Tibial artery (tissue), 4 donors: Measurements from ENCODE around the gene TEX36.

Experiments
- DNase-seq, 2 donors: peaks; one replicate each; pipeline ENCODE4 v3.0.0-alpha.2; 2019
- H3K27ac ChIP-seq, 2 donors: fragments of 200-600 bp; sonication (generic) in 1 of 2; 1 replicate in 1 of 2; 2 replicates in 1 of 2; pipeline ENCODE4 v1.5.1; 2018 to 2019; ENCODE audit warnings: mild to moderate bottlenecking in 1 of 2
- H3K27me3 ChIP-seq, 2 donors: fragments of 200-600 bp; sonication (generic) in 1 of 2; one replicate each; pipeline versions ENCODE4 v1.5.1 to v1.6.0; 2016 to 2019
- H3K36me3 ChIP-seq, 3 donors: fragments of 200-600 bp; sonication (generic) in 2 of 3; one replicate each; pipeline ENCODE4 v1.5.1; 2016 to 2019; ENCODE audit warnings: mild to moderate bottlenecking in 2 of 3
- H3K4me1 ChIP-seq, 4 donors: fragments of 200-600 bp; sonication (generic) in 2 of 4; 1 replicate in 3 of 4; 2 replicates in 1 of 4; pipeline ENCODE4 v1.5.1; 2016 to 2019
- H3K4me3 ChIP-seq, 2 donors: fragments of 200-600 bp; sonication (generic) in 1 of 2; 1 replicate in 1 of 2; 2 replicates in 1 of 2; pipeline ENCODE4 v1.5.1; 2018 to 2019; ENCODE audit warnings: mild to moderate bottlenecking in 2 of 2
- H3K9me3 ChIP-seq, 3 donors: fragments of 200-600 bp; sonication (generic) in 1 of 3; one replicate each; pipeline ENCODE4 v1.5.1; 2016 to 2019
- intact Hi-C: fragments of 100-400 bp; cut with DNase I; formaldehyde crosslinking; loops from one replicate; pipeline ENCODE4 v1.15.0; 2023; ENCODE audit warnings: low total_unique reads
- TF ChIP-seq, protein P1 (sequence below), 2 experiments: fragments of 200-600 bp in 1 of 2; fragments of 450-650 bp in 1 of 2; IDR thresholded peaks; one replicate each; pipeline ENCODE4 v1.5.1; 2017 to 2019; ENCODE audit warnings: antibody characterized with exemption in 2 of 2, mild to moderate bottlenecking in 1 of 2, moderate library complexity in 1 of 2

TEX36 gene, protein sequence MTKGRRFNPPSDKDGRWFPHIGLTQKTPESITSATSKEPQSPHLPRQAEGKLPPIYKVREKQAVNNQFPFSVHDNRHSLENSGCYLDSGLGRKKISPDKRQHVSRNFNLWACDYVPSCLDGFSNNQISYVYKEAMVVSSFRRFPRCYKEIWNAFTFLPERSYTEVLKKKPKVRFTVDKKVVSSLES

DNA sequence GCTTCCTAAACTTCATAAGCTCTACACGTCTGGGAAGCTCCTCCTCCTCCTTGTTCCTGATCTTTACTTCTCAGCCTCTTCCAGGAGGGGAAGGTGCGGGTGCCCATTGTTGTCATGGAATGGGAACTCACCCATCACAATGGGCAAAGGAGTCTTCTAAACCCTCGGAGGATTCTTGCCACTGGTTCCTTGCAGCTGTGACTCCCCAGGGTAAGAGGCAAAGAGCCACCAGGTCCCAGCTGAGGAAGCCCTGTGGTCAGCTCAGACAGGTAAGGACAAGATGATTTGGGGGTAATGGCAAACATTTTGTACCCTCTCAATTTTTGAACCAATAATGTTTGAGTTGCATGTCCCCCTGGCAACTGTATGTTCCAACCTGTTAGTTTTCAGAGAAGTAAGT, at the start of gene TEX36:
Gene TEX36 (minus strand): TSS at position 101 of the 400 bp plus-strand sequence. CDS start 174 bp downstream, outside the sequence.
- intact Hi-C loops: no loop called here
- no peaks in the 10 kb centered on the region for H3K4me1 ChIP-seq
- no peak for DNase-seq
- H3K27me3 ChIP-seq: peaks cover 0 to 18% of the 10 kb centered on the region in 2 donors
- H3K27ac ChIP-seq: no peak within 1 kb of the TSS
- H3K9me3 ChIP-seq: peaks cover 0 to 3% (median 0%) of the 10 kb centered on the region in 3 donors
- no peak within 1 kb of the TSS for H3K4me3 ChIP-seq
- H3K36me3 ChIP-seq: no peaks in the 10 kb centered on the region
- TF ChIP-seq, protein P1, sequence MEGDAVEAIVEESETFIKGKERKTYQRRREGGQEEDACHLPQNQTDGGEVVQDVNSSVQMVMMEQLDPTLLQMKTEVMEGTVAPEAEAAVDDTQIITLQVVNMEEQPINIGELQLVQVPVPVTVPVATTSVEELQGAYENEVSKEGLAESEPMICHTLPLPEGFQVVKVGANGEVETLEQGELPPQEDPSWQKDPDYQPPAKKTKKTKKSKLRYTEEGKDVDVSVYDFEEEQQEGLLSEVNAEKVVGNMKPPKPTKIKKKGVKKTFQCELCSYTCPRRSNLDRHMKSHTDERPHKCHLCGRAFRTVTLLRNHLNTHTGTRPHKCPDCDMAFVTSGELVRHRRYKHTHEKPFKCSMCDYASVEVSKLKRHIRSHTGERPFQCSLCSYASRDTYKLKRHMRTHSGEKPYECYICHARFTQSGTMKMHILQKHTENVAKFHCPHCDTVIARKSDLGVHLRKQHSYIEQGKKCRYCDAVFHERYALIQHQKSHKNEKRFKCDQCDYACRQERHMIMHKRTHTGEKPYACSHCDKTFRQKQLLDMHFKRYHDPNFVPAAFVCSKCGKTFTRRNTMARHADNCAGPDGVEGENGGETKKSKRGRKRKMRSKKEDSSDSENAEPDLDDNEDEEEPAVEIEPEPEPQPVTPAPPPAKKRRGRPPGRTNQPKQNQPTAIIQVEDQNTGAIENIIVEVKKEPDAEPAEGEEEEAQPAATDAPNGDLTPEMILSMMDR (IDR thresholded peaks at IDR 0.05): no peak

DNA sequence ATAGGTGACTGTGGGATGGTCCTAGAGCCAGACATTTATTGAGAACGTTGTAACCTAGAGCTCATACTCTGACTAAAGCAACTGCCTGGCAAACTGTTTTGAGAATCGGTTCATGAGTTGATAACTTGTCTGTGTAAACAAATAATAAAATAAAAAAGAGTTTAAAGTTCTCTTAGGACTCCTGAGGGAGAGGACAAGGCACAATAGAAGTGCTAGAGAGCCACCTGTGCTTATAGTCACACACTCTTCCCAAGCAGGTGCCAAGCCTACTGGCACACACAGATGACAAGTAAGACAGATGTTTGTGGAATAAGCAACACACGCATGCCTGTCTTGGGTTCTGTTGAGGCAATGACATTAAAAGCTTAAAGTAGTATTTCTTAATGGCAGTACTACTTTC, 44.5 kb upstream of the TEX36 start:
- no peak for DNase-seq
- no peaks in the 10 kb centered on the region for H3K4me1 ChIP-seq
- no peaks in the 10 kb centered on the region for H3K27me3 ChIP-seq
- peaks cover 89 to 98% (median 91%) of the 10 kb centered on the region in 3 donors for H3K36me3 ChIP-seq
- no peak overlapping the region for H3K27ac ChIP-seq
- no peak overlapping the region for H3K4me3 ChIP-seq
- intact Hi-C loops: loop anchor here (10.0 kb wide), 1 partner anchor 97 kb away; the partner anchor contains the start of genes BCCIP and UROS
- TF ChIP-seq, protein P1 (IDR thresholded peaks at IDR 0.05): no peak
- no peaks in the 10 kb centered on the region for H3K9me3 ChIP-seq

DNA sequence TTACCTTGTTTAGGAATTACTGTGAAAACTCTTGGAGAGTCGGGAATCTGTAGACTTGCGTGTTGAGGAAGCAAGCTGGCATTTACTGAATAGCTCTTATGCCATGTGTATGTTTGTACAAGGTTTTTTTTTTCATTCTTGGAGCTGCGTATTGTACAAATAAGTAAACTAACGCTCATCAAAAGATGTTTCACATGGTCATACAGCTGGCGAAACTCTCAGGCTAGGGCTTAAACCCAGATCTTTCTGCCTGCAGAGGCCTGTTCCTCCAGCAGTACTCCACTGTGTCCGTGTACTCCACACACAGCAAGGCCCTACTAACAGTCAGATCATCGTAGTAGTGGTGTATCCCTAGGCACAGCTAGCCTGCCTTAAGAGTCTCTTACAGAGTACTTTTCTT, 44.0 kb upstream of the TEX36 start:
- TF ChIP-seq, protein P1 (IDR thresholded peaks at IDR 0.05): no peak
- H3K27me3 ChIP-seq: no peaks in the 10 kb centered on the region
- peaks cover 91 to 98% (median 91%) of the 10 kb centered on the region in 3 donors for H3K36me3 ChIP-seq
- no peak for DNase-seq
- H3K4me1 ChIP-seq: no peaks in the 10 kb centered on the region
- H3K27ac ChIP-seq: no peak overlapping the region
- H3K4me3 ChIP-seq: no peak overlapping the region
- intact Hi-C loops: loop anchor here (10.0 kb wide), 1 partner anchor 98 kb away; the partner anchor contains the start of genes BCCIP and UROS
- H3K9me3 ChIP-seq: no peaks in the 10 kb centered on the region

- Histone ChIP-seq H3K27ac (no peak overlapping the region), H3K27me3 (no peaks in the 10 kb centered on the region), H3K4me1 (peaks cover 0 to 18% (median 14%) of the 10 kb centered on the region in 4 donors), H3K36me3 (peaks cover 57 to 67% (median 61%) of the 10 kb centered on the region in 3 donors), H3K9me3 (no peaks in the 10 kb centered on the region), H3K4me3 (no peak overlapping the region)
- TF ChIP-seq, protein P1 (IDR thresholded peaks at IDR 0.05): no peak
- DNase-seq: no peak
- intact Hi-C loops: loop anchor here (10.0 kb wide), 1 partner anchor 102 kb away; the partner anchor contains the start of genes BCCIP and UROS
Observed at GRCh38 chr10:125722811-125723210, 39.8 kb upstream of the TEX36 start.

GRCh38 chr10:125721035-125721434, 38.1 kb upstream of the TEX36 start:
- no peaks in the 10 kb centered on the region for H3K9me3 ChIP-seq
- H3K27me3 ChIP-seq: no peaks in the 10 kb centered on the region
- peaks cover 39 to 49% (median 43%) of the 10 kb centered on the region in 3 donors for H3K36me3 ChIP-seq
- peaks cover 0 to 18% (median 14%) of the 10 kb centered on the region in 4 donors for H3K4me1 ChIP-seq
- TF ChIP-seq, protein P1 (IDR thresholded peaks at IDR 0.05): no peak
- H3K4me3 ChIP-seq: no peak overlapping the region
- H3K27ac ChIP-seq: no peak overlapping the region
- intact Hi-C loops: loop anchor here (10.0 kb wide), 1 partner anchor 104 kb away; the partner anchor contains the start of genes BCCIP and UROS
- DNase-seq: no peak
